ENCODE measurements around the gene INSM1. TPM values are rescaled to one million over a fixed set of nuclear protein-coding genes. Genes with fewer than 3 reads are reported as not detected.

INSM1 gene
- total and polyA plus RNA-seq, 2 experiments from 2014 or later = not detected

DNA sequence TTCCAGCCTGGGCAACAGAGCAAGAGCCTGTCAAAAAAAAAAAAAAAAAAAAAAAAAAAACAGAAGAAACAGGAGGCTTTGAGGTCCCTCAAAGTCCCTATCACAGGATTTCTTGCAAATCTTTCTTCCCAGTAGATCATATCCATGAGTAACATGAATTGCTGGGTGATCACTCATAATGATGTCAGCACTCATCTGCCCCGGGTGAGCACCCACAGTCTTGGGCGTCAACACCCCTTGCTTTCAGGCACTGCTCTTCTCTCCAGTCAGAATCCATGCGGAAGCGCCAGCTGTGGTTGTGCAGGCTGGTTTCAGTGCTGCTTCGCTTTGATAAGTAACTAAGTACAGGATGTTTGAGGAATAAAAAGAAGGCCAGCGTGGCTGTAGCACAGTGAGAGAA, 40.2 kb upstream of the INSM1 start:
- no peak for DNase-seq (ENCODE audit: low read depth in 1 of 2, low spot score in 1 of 2)
- TF ChIP-seq, protein P1, sequence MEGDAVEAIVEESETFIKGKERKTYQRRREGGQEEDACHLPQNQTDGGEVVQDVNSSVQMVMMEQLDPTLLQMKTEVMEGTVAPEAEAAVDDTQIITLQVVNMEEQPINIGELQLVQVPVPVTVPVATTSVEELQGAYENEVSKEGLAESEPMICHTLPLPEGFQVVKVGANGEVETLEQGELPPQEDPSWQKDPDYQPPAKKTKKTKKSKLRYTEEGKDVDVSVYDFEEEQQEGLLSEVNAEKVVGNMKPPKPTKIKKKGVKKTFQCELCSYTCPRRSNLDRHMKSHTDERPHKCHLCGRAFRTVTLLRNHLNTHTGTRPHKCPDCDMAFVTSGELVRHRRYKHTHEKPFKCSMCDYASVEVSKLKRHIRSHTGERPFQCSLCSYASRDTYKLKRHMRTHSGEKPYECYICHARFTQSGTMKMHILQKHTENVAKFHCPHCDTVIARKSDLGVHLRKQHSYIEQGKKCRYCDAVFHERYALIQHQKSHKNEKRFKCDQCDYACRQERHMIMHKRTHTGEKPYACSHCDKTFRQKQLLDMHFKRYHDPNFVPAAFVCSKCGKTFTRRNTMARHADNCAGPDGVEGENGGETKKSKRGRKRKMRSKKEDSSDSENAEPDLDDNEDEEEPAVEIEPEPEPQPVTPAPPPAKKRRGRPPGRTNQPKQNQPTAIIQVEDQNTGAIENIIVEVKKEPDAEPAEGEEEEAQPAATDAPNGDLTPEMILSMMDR (IDR thresholded peaks at IDR 0.05; ENCODE audit: low read depth, low read length) = no peak
- H3K9me3 ChIP-seq (ENCODE audit: low read depth) = no peaks in the 10 kb centered on the region
- no peak overlapping the region for H3K4me3 ChIP-seq
- H3K4me1 ChIP-seq (ENCODE audit: low read depth) = no peaks in the 10 kb centered on the region
- H3K36me3 ChIP-seq = no peaks in the 10 kb centered on the region
- no peaks in the 10 kb centered on the region for H3K27me3 ChIP-seq
- no peak overlapping the region for H3K27ac ChIP-seq

DNA sequence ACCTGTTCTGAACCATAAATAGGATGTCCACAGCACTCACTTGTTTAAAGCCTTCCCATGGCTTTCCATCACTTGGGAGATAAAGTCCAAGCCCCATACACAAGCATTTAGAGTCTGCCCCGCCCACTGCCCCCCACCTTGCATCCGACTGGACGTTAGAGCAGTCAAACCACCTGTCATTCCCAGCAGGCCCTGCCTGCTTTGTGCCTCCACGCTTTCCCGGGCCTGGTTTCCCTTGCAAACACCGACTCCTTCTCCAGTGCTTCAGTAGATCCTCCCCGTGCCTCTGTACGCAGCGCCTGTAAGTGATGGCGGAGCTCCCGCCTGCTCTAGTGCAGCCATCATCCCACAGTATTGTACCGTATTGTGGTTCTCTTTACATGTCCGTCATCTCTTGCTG, 38.3 kb upstream of the INSM1 start:
- Histone ChIP-seq H3K27ac (no peak overlapping the region), H3K36me3 (no peaks in the 10 kb centered on the region), H3K4me1 (ENCODE audit: low read depth) (no peaks in the 10 kb centered on the region), H3K9me3 (ENCODE audit: low read depth) (no peaks in the 10 kb centered on the region), H3K4me3 (no peak overlapping the region), H3K27me3 (no peaks in the 10 kb centered on the region)
- no peak for DNase-seq (ENCODE audit: low read depth in 1 of 2, low spot score in 1 of 2)
- TF ChIP-seq, protein P1 (IDR thresholded peaks at IDR 0.05; ENCODE audit: low read depth, low read length) = no peak

DNA sequence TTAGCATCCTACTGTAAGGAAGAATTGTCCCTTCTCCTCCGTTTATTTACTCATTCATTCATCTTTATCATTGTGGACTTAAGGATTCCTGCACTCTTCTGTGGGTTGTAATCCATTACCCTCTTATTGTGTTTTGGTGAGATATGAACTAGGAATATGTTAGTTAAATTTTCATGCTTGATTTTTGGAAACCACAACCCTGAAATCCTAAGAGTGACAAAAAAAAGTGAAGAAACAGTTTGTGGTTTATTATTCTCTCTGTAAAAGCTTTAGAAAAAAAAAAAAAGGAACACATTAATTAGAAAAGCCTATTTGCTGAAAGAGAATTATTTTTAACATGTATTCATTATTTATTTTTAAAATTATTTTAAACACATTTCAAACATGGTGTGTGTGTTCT, 36.7 kb upstream of the INSM1 start:
- Histone ChIP-seq H3K9me3 (ENCODE audit: low read depth) (no peaks in the 10 kb centered on the region), H3K36me3 (no peaks in the 10 kb centered on the region), H3K4me3 (no peak overlapping the region), H3K4me1 (ENCODE audit: low read depth) (no peaks in the 10 kb centered on the region), H3K27me3 (no peaks in the 10 kb centered on the region), H3K27ac (no peak overlapping the region)
- no peak for DNase-seq (ENCODE audit: low read depth in 1 of 2, low spot score in 1 of 2)
- TF ChIP-seq, protein P1 (IDR thresholded peaks at IDR 0.05; ENCODE audit: low read depth, low read length) = no peak

DNA sequence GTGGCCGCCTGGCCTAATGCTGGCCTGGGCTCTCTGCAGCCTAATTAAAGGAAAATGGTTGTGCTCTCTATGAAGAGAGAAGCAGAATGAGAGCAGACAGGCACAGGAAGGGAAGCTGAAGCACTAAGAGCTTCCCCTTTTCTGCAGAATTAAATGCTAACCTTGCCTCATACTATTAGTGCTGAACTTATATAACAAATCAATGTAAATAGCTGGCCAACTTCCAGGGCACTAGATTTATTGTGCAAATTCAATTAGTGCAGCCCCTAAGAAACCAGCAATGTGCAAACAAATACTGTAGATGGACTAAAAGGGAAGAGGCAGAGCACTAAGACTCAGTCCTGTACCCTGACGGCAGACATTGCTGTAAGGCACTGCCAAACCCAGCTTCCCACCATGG, 36.1 kb upstream of the INSM1 start:
- Histone ChIP-seq H3K4me3 (no peak overlapping the region), H3K36me3 (no peaks in the 10 kb centered on the region), H3K27ac (no peak overlapping the region), H3K27me3 (no peaks in the 10 kb centered on the region), H3K4me1 (ENCODE audit: low read depth) (no peaks in the 10 kb centered on the region), H3K9me3 (ENCODE audit: low read depth) (no peaks in the 10 kb centered on the region)
- TF ChIP-seq, protein P1 (IDR thresholded peaks at IDR 0.05; ENCODE audit: low read depth, low read length) = no peak
- no peak for DNase-seq (ENCODE audit: low read depth in 1 of 2, low spot score in 1 of 2)

DNA sequence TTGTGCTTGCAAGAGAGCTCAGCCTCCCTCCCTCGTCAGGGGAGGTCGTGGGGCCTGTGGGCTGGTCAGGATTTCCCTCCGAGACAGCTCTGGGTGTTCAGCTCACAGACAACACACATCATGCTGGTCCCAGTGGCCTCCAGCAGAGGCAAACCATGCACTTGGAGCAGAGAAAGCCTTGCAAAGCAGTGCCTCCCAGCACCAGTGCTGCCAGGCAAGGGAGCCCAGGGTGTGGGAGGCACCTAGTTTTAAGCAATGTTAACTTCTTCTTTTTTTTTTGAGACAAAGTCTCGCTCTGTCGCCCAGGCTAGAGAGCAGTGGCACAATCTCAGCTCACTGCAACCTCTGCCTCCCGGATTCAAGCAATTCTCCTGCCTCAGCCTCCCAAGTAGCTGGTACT, 34.0 kb upstream of the INSM1 start:
- no peaks in the 10 kb centered on the region for H3K36me3 ChIP-seq
- no peaks in the 10 kb centered on the region for H3K4me1 ChIP-seq (ENCODE audit: low read depth)
- H3K4me3 ChIP-seq = no peak overlapping the region
- H3K27me3 ChIP-seq = no peaks in the 10 kb centered on the region
- TF ChIP-seq, protein P1 (IDR thresholded peaks at IDR 0.05; ENCODE audit: low read depth, low read length) = no peak
- DNase-seq (ENCODE audit: low read depth in 1 of 2, low spot score in 1 of 2) = no peak
- H3K27ac ChIP-seq = no peak overlapping the region
- H3K9me3 ChIP-seq (ENCODE audit: low read depth) = no peaks in the 10 kb centered on the region

DNA sequence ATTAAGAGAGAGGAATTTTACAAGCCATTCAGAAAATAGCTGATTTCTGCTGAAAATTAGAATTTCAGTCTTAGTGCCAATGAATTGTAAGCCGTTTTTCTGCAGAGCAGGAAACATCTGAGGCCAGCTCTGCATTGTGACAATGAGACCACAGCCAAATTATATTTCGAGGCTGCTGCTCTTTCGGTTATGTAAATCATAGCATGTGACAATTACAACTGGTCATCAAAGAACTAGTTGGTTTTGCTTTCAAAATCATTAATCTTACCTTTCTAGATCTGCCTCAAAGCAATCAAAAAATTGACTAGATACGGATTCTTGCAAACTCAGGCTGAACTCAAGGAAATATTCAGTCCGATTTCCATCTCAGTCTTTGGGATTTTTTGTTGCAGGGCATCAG, 33.4 kb upstream of the INSM1 start:
- Histone ChIP-seq H3K4me1 (ENCODE audit: low read depth) (no peaks in the 10 kb centered on the region), H3K36me3 (no peaks in the 10 kb centered on the region), H3K27ac (no peak overlapping the region), H3K9me3 (ENCODE audit: low read depth) (no peaks in the 10 kb centered on the region), H3K27me3 (no peaks in the 10 kb centered on the region), H3K4me3 (no peak overlapping the region)
- DNase-seq (ENCODE audit: low read depth in 1 of 2, low spot score in 1 of 2) = no peak
- TF ChIP-seq, protein P1 (IDR thresholded peaks at IDR 0.05; ENCODE audit: low read depth, low read length) = no peak

Measured in cardiac muscle cell (in vitro differentiated cells and primary cell).